Calu3 (cell line): ENCODE data around the gene PLA2G2C. TPM values are rescaled to one million over a fixed set of nuclear protein-coding genes. Genes with fewer than 3 reads are reported as not detected.

ENCODE experiments used
- BruUV-seq: library from RNA; stranded (reverse); fragments of 400-500 nt; replicated peaks from 2 replicates; lab custom pipeline; 2021; lab: Mats Ljungman, UMichigan
- CTCF ChIA-PET: fragments of 300-600 bp; sonication (Branson Sonifier 250); formaldehyde crosslinking; loops from one replicate; lab custom pipeline; 2022; ENCODE audit warnings: antibody characterized with exemption; lab: Charles Lee
- DNase-seq: peaks from one replicate; pipeline ENCODE4 v3.0.0; 2022
- H3K27ac Mint-ChIP-seq: one replicate; pipeline ENCODE4 v1.8.0; 2022; ENCODE audit warnings: mixed read lengths; ENCODE audit not compliant: unreplicated experiment
- H3K27me3 Mint-ChIP-seq: one replicate; pipeline ENCODE4 v1.8.0; 2022; ENCODE audit warnings: mixed read lengths; ENCODE audit not compliant: unreplicated experiment
- H3K36me3 Mint-ChIP-seq: one replicate; pipeline ENCODE4 v1.8.0; 2022; ENCODE audit warnings: mild to moderate bottlenecking, moderate library complexity, mixed read lengths; ENCODE audit not compliant: insufficient read depth, unreplicated experiment
- H3K4me1 Mint-ChIP-seq: one replicate; pipeline ENCODE4 v1.8.0; 2022; ENCODE audit warnings: mild to moderate bottlenecking, low read depth, mixed read lengths; ENCODE audit not compliant: unreplicated experiment
- H3K4me3 Mint-ChIP-seq: one replicate; pipeline ENCODE4 v1.8.0; 2022; ENCODE audit warnings: mild to moderate bottlenecking, low read depth, moderate library complexity, mixed read lengths; ENCODE audit not compliant: unreplicated experiment
- H3K9me3 Mint-ChIP-seq: one replicate; pipeline ENCODE4 v1.8.0; 2022; ENCODE audit warnings: low read depth, mixed read lengths; ENCODE audit not compliant: unreplicated experiment
- CTCF ChIP-seq: fragments of 200-600 bp; IDR thresholded peaks from one replicate; pipeline ENCODE4 v1.8.0; 2022; ENCODE audit warnings: antibody characterized with exemption; ENCODE audit not compliant: unreplicated experiment
- intact Hi-C: fragments of 100-400 bp; cut with micrococcal nuclease; formaldehyde crosslinking; loops from one replicate; pipeline ENCODE4 v1.10.0; 2022; ENCODE audit not compliant: unreplicated experiment
- total RNA-seq: library from RNA; stranded (reverse); gene quantifications from 2 replicates; pipeline ENCODE4 v1.2.3, GENCODE V29; 2022

The PLA2G2C gene
- total RNA-seq, 1 experiment from 2014 or later: not detected

GRCh38 chr1:20229171-20229570, 42.9 kb upstream of the PLA2G2C start:
- Mint-ChIP-seq H3K36me3 (no peaks in the 10 kb centered on the region), H3K4me1 (peaks cover 8% of the 10 kb centered on the region), H3K4me3 (no peak overlapping the region), H3K27ac (no peak overlapping the region), H3K27me3 (peaks cover 62% of the 10 kb centered on the region), H3K9me3 (peaks cover 4% of the 10 kb centered on the region)
- DNase-seq: no peak
- no TSS peak for BruUV-seq
- no peak for TF ChIP-seq CTCF
- intact Hi-C loops: no loop called here
- CTCF ChIA-PET: no interaction called here

- intact Hi-C loops: no loop called here
- H3K4me1 Mint-ChIP-seq: peaks cover 8% of the 10 kb centered on the region
- no peak for DNase-seq
- CTCF ChIA-PET: no interaction called here
- no TSS peak for BruUV-seq
- TF ChIP-seq CTCF: no peak
- peaks cover 4% of the 10 kb centered on the region for H3K9me3 Mint-ChIP-seq
- no peak overlapping the region for H3K27ac Mint-ChIP-seq
- peaks cover 62% of the 10 kb centered on the region for H3K27me3 Mint-ChIP-seq
- no peaks in the 10 kb centered on the region for H3K36me3 Mint-ChIP-seq
- no peak overlapping the region for H3K4me3 Mint-ChIP-seq
Observed at GRCh38 chr1:20228314-20228825, 42.1 kb upstream of the PLA2G2C start.

GRCh38 chr1:20227704-20228103, 41.4 kb upstream of the PLA2G2C start:
- Mint-ChIP-seq H3K36me3 (no peaks in the 10 kb centered on the region), H3K4me3 (no peak overlapping the region), H3K27me3 (peaks cover 63% of the 10 kb centered on the region), H3K9me3 (peaks cover 4% of the 10 kb centered on the region), H3K4me1 (peaks cover 8% of the 10 kb centered on the region), H3K27ac (no peak overlapping the region)
- BruUV-seq: no TSS peak
- intact Hi-C loops: no loop called here
- CTCF ChIA-PET: no interaction called here
- no peak for TF ChIP-seq CTCF
- no peak for DNase-seq

GRCh38 chr1:20224546-20224945, 38.2 kb upstream of the PLA2G2C start:
- H3K4me1 Mint-ChIP-seq: no peaks in the 10 kb centered on the region
- H3K4me3 Mint-ChIP-seq: no peak overlapping the region
- no peaks in the 10 kb centered on the region for H3K36me3 Mint-ChIP-seq
- no peak for DNase-seq
- intact Hi-C loops: no loop called here
- H3K27me3 Mint-ChIP-seq: peaks cover 75% of the 10 kb centered on the region
- no peak overlapping the region for H3K27ac Mint-ChIP-seq
- BruUV-seq: no TSS peak
- CTCF ChIA-PET: no interaction called here
- no peaks in the 10 kb centered on the region for H3K9me3 Mint-ChIP-seq
- no peak for TF ChIP-seq CTCF
